Measurements from ENCODE around the gene ZC3H4. TPM values are rescaled to one million over a fixed set of nuclear protein-coding genes. Genes with fewer than 3 reads are reported as not detected.

Gene ZC3H4
- total RNA-seq, 4 donors from 2014 or later: 25.5 to 40.4 (median 34.2) TPM

DNA sequence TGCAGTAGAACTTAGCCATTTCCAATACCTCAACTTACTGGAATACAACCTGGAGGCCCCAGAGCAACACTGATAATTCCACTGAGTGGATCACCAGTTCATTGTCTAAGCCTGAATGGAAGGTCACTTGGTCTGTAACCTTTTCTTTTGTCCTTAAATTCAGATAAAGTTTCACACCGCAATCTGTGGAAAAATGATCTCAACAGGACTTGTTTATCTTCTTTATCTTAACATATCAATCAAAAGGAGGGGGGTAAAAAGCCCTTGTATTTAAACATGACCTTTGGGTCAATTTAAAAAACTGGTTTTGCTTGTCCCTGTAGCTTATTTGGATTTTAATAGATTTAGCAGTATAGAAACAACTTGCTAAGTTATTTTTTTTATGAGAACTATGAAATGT, 38.6 kb upstream of the ZC3H4 start:
- peaks cover 0 to 12% (median 8%) of the 10 kb centered on the region in 4 donors for H3K4me1 ChIP-seq
- DNase-seq (ENCODE audit: low spot score in 2 of 2): no peak
- no peak overlapping the region for H3K27ac ChIP-seq
- no peaks in the 10 kb centered on the region for H3K9me3 ChIP-seq
- no peaks in the 10 kb centered on the region for H3K27me3 ChIP-seq
- H3K4me3 ChIP-seq: no peak overlapping the region
- WGBS, 2 donors: 67 to 82% methylated on average over 1 of the region's 1 CpG
- H3K36me3 ChIP-seq: peaks cover 0 to 78% (median 0%) of the 10 kb centered on the region in 3 donors
- TF ChIP-seq POLR2A (IDR thresholded peaks at IDR 0.05) (no peak), EP300 (IDR thresholded peaks at IDR 0.05) (no peak)
- TF ChIP-seq, protein P1, sequence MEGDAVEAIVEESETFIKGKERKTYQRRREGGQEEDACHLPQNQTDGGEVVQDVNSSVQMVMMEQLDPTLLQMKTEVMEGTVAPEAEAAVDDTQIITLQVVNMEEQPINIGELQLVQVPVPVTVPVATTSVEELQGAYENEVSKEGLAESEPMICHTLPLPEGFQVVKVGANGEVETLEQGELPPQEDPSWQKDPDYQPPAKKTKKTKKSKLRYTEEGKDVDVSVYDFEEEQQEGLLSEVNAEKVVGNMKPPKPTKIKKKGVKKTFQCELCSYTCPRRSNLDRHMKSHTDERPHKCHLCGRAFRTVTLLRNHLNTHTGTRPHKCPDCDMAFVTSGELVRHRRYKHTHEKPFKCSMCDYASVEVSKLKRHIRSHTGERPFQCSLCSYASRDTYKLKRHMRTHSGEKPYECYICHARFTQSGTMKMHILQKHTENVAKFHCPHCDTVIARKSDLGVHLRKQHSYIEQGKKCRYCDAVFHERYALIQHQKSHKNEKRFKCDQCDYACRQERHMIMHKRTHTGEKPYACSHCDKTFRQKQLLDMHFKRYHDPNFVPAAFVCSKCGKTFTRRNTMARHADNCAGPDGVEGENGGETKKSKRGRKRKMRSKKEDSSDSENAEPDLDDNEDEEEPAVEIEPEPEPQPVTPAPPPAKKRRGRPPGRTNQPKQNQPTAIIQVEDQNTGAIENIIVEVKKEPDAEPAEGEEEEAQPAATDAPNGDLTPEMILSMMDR (IDR thresholded peaks at IDR 0.05): no peak

DNA sequence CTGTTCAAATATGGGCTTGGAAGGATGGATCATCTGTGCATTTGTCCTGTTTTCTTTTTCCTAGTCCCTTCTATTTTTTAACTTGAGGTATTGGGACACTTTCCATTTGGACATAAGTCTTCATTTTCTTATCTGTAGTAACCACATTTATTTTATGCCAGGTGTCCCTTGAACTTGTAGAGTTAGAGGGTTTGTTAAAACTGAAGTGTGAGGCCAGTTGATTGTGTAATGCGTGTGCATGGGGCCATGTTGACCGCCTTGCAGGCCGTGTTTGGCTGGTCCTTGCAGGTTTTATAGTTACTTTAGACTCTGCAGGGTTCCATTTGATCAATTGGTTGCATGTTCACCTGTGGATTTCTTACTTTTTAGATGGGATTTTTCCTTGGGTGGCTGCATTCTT, 38.1 kb upstream of the ZC3H4 start:
- H3K9me3 ChIP-seq: no peaks in the 10 kb centered on the region
- no peaks in the 10 kb centered on the region for H3K27me3 ChIP-seq
- TF ChIP-seq, protein P1 (IDR thresholded peaks at IDR 0.05): no peak
- TF ChIP-seq POLR2A (IDR thresholded peaks at IDR 0.05): no peak
- TF ChIP-seq EP300 (IDR thresholded peaks at IDR 0.05): no peak
- no peak for DNase-seq (ENCODE audit: low spot score in 2 of 2)
- WGBS, 2 donors: 87 to 88% methylated on average over 3 of the region's 3 CpGs
- H3K27ac ChIP-seq: no peak overlapping the region
- H3K36me3 ChIP-seq: peaks cover 0 to 84% (median 0%) of the 10 kb centered on the region in 3 donors
- H3K4me1 ChIP-seq: peaks cover 0 to 6% (median 3%) of the 10 kb centered on the region in 4 donors
- no peak overlapping the region for H3K4me3 ChIP-seq

DNA sequence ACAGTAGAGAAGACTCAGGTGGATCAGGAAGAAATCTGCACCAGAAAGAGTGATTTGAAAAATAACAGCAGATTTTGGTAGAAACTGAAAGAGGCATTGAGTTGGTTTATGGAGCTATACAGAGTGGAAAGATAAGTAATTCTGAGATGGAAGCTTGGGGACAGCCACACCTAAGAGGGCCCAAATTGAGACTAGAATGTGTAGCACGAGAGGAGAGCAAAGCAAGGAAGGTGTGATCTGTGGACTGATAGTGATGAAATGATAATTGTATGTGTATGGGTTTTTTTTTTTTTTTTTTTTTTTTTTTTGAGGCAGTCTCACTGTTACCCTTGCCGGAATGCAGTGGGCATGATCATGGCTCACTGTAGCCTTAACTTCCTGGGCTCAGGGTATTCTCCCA, 33.3 kb upstream of the ZC3H4 start:
- H3K4me1 ChIP-seq: no peaks in the 10 kb centered on the region

DNA sequence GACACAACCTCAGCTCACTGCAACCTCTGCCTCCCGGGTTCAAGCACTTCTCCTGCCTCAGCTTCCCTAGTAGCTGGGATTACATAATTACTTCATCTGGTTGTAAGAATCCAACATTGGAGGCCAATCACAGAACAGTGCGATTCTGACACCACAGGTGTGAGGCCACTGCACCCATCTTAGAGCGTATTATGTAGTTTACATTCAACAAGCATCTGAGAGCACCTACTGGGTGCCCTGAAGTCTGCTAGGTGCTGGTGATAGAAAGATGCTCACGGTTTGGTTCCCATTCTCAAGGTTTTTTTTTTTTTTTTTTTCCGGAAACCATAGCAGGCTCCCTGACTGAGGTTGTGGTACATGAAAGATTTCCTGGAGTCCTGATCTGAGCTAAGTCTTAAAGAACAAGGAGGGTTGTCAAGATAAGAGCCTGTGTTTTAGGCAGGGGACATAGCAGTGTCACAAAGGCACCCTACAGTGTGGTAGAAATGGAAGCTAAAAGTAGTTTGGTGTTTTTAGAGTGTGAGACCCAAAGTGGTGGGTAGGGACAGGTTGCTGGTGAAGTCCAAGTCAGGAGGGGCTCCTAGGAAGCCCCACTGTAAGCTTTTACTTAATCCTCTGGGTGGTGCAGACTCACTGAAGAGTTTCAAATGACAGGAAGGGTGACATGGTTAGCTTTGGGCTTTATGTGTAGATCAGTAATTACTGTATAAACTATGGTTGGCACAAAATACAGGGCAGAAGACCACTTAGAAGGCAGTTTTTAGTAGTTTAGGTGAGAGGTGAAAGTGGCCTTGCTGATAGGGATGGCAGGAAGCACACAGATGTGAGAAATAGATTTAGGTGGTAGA, 32.3 kb upstream of the ZC3H4 start:
- Histone ChIP-seq H3K4me3 (no peak overlapping the region), H3K27ac (no peak overlapping the region), H3K9me3 (no peaks in the 10 kb centered on the region), H3K4me1 (peaks cover 0 to 7% (median 0%) of the 10 kb centered on the region in 4 donors), H3K27me3 (no peaks in the 10 kb centered on the region), H3K36me3 (peaks cover 0 to 66% (median 8%) of the 10 kb centered on the region in 3 donors)
- TF ChIP-seq POLR2A (IDR thresholded peaks at IDR 0.05) (no peak), EP300 (IDR thresholded peaks at IDR 0.05) (no peak)
- TF ChIP-seq, protein P1 (IDR thresholded peaks at IDR 0.05): no peak
- WGBS, 2 donors: 80 to 82% methylated on average over 5 of the region's 5 CpGs
- DNase-seq (ENCODE audit: low spot score in 2 of 2): no peak

More for the DNA sequence above, 33.3 kb upstream of the ZC3H4 start:
- peaks cover 0 to 76% (median 8%) of the 10 kb centered on the region in 3 donors for H3K36me3 ChIP-seq
- H3K9me3 ChIP-seq: no peaks in the 10 kb centered on the region
- DNase-seq (ENCODE audit: low spot score in 2 of 2): no peak
- no peaks in the 10 kb centered on the region for H3K27me3 ChIP-seq
- TF ChIP-seq EP300 (IDR thresholded peaks at IDR 0.05): no peak
- TF ChIP-seq, protein P1 (IDR thresholded peaks at IDR 0.05): no peak
- no peak overlapping the region for H3K4me3 ChIP-seq
- WGBS, 2 donors: 88 to 89% methylated on average over 2 of the region's 2 CpGs
- no peak overlapping the region for H3K27ac ChIP-seq

DNA sequence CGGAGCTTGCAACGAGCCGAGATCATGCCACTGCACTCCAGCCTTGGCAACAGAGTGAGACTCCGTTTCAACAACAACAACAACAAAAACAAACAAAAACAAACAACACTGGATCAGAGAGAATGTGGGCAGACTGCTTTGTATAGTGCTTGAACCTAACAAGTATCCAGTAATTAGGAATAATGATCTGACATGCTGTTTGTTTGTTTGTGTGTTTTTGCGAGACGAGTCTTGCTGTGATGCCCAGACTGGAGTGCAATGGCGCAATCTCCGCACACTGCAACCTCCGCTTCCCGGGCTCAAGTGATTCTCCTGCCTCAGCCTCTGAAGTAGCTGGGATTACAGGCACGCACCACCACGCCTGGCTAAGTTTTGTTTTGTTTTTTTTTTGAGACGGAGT, 31.1 kb upstream of the ZC3H4 start:
- Histone ChIP-seq H3K9me3 (no peaks in the 10 kb centered on the region), H3K27ac (no peak overlapping the region), H3K27me3 (no peaks in the 10 kb centered on the region), H3K36me3 (peaks cover 0 to 56% (median 8%) of the 10 kb centered on the region in 3 donors), H3K4me3 (no peak overlapping the region), H3K4me1 (peaks cover 0 to 7% (median 0%) of the 10 kb centered on the region in 4 donors)
- 90 to 92% methylated on average over 13 of the region's 13 CpGs for WGBS, 2 donors
- DNase-seq (ENCODE audit: low spot score in 2 of 2): no peak
- TF ChIP-seq EP300 (IDR thresholded peaks at IDR 0.05): no peak

Measured in tibial nerve (tissue), 4 donors.